OCI-LY1 (cell line): ENCODE measurements around the gene MOCS1.

ENCODE experiments used
- H2AFZ ChIP-seq: fragments of 200-600 bp; sonication (generic), shearing (Covaris generic); 2 replicates; pipeline ENCODE4 v1.6.0; 2014; ENCODE audit warnings: antibody characterized with exemption, mild to moderate bottlenecking, low read length
- H3F3A ChIP-seq: fragments of 200-600 bp; sonication (generic), shearing (Covaris generic); 2 replicates; pipeline ENCODE4 v1.6.0; 2014; ENCODE audit warnings: mild to moderate bottlenecking, antibody characterized with exemption, low read length, moderate library complexity; ENCODE audit not compliant: insufficient read depth
- H3K27ac ChIP-seq: fragments of 200-600 bp; sonication (generic); 2 replicates; pipeline ENCODE4 v1.5.1; 2014; ENCODE audit warnings: low read length, mixed run types, mild to moderate bottlenecking, low read depth; ENCODE audit not compliant: poor library complexity, severe bottlenecking
- H3K27me3 ChIP-seq: fragments of 200-600 bp; sonication (generic); 2 replicates; pipeline ENCODE4 v1.6.0; 2014; ENCODE audit warnings: antibody characterized with exemption, mild to moderate bottlenecking, low read length, moderate library complexity; ENCODE audit not compliant: insufficient read depth
- H3K36me3 ChIP-seq: fragments of 200-600 bp; sonication (generic); 2 replicates; pipeline ENCODE4 v1.6.1; 2014; ENCODE audit warnings: mild to moderate bottlenecking, antibody characterized with exemption, low read length, moderate library complexity, mixed read lengths; ENCODE audit not compliant: insufficient read depth
- H3K4me1 ChIP-seq: fragments of 200-600 bp; sonication (generic); 2 replicates; pipeline ENCODE4 v1.5.1; 2014; ENCODE audit warnings: mild to moderate bottlenecking, low read length, moderate library complexity; ENCODE audit not compliant: insufficient read depth, severe bottlenecking
- H3K4me2 ChIP-seq: fragments of 200-600 bp; sonication (generic), shearing (Covaris generic); 2 replicates; pipeline ENCODE4 v1.6.1; 2014; ENCODE audit warnings: low read length
- H3K4me3 ChIP-seq: fragments of 200-600 bp; sonication (generic); 2 replicates; pipeline ENCODE4 v1.5.1; 2014; ENCODE audit warnings: low read length, low read depth, mild to moderate bottlenecking, mixed read lengths; ENCODE audit not compliant: poor library complexity, severe bottlenecking
- H3K79me2 ChIP-seq: fragments of 200-600 bp; shearing (Covaris generic); 2 replicates; pipeline ENCODE4 v1.6.1; 2016; ENCODE audit warnings: mixed run types, low read length, mixed read lengths; ENCODE audit not compliant: insufficient read depth
- H3K9ac ChIP-seq: fragments of 200-600 bp; sonication (generic), shearing (Covaris generic); 2 replicates; pipeline ENCODE4 v1.6.1; 2014; ENCODE audit warnings: mild to moderate bottlenecking, low read length, mixed read lengths
- H3K9me2 ChIP-seq: fragments of 200-600 bp; sonication (generic), shearing (Covaris generic); 2 replicates; pipeline ENCODE4 v1.6.1; 2014; ENCODE audit warnings: low read depth, mild to moderate bottlenecking, low read length, mixed read lengths
- H3K9me3 ChIP-seq: fragments of 200-600 bp; shearing (Covaris generic); 2 replicates; pipeline ENCODE4 v1.6.1; 2014; ENCODE audit warnings: low read length, mixed read lengths
- H4K20me1 ChIP-seq: fragments of 200-600 bp; sonication (generic), shearing (Covaris generic); 2 replicates; pipeline ENCODE4 v1.6.0; 2016; ENCODE audit warnings: mild to moderate bottlenecking, low read length; ENCODE audit not compliant: insufficient read depth
- CTCF ChIP-seq: fragments of 200-600 bp; sonication (generic), shearing (Covaris generic); IDR thresholded peaks from 2 replicates; pipeline ENCODE4 v1.5.1; 2017; ENCODE audit warnings: mild to moderate bottlenecking, antibody characterized with exemption, low read length, moderate library complexity, mixed read lengths
- EZH2 ChIP-seq: fragments of 200-600 bp; sonication (generic), shearing (Covaris generic); IDR thresholded peaks from 2 replicates; pipeline ENCODE4 v1.8.0; 2017; ENCODE audit warnings: borderline replicate concordance, mixed run types, mild to moderate bottlenecking, antibody characterized with exemption, low read length, moderate library complexity, mixed read lengths

The MOCS1 gene

GRCh38 chr6:39938773-39939654 lies 4.8 kb upstream of the MOCS1 start:
- Histone ChIP-seq H3K27ac (no peak overlapping the region), H3K4me3 (no peak overlapping the region), H3K9ac (no peak overlapping the region), H3K4me1 (no peaks in the 10 kb centered on the region), H3K36me3 (no peaks in the 10 kb centered on the region), H2AFZ (no peak overlapping the region), H3K79me2 (no peaks in the 10 kb centered on the region), H4K20me1 (no peaks in the 10 kb centered on the region), H3K4me2 (no peak overlapping the region), H3K9me3 (no peaks in the 10 kb centered on the region), H3K9me2 (no peaks in the 10 kb centered on the region), H3K27me3 (no peaks in the 10 kb centered on the region), H3F3A (no peaks in the 10 kb centered on the region)
- TF ChIP-seq CTCF (no peak), EZH2 (no peak)

GRCh38 chr6:39937686-39938333 lies 3.5 kb upstream of the MOCS1 start:
- Histone ChIP-seq H3K9ac (no peak overlapping the region), H3K79me2 (no peaks in the 10 kb centered on the region), H2AFZ (no peak overlapping the region), H3K9me2 (no peaks in the 10 kb centered on the region), H3F3A (no peaks in the 10 kb centered on the region), H3K27ac (no peak overlapping the region), H3K4me3 (no peak overlapping the region), H3K9me3 (no peaks in the 10 kb centered on the region), H3K27me3 (no peaks in the 10 kb centered on the region), H3K4me1 (no peaks in the 10 kb centered on the region), H3K4me2 (no peak overlapping the region), H3K36me3 (no peaks in the 10 kb centered on the region), H4K20me1 (no peaks in the 10 kb centered on the region)
- no peak for TF ChIP-seq EZH2
- TF ChIP-seq CTCF: no peak

GRCh38 chr6:39936857-39937256 lies 2.6 kb upstream of the MOCS1 start:
- Histone ChIP-seq H3K27me3 (no peaks in the 10 kb centered on the region), H3K4me3 (no peak overlapping the region), H3K4me1 (no peaks in the 10 kb centered on the region), H3K79me2 (no peaks in the 10 kb centered on the region), H4K20me1 (no peaks in the 10 kb centered on the region), H3K4me2 (no peak overlapping the region), H3K9me2 (no peaks in the 10 kb centered on the region), H3K36me3 (no peaks in the 10 kb centered on the region), H3F3A (no peaks in the 10 kb centered on the region), H2AFZ (no peak overlapping the region), H3K27ac (no peak overlapping the region), H3K9me3 (no peaks in the 10 kb centered on the region), H3K9ac (no peak overlapping the region)
- TF ChIP-seq EZH2 (no peak), CTCF (no peak)
